ENCODE data around the gene STOML1. TPM values are rescaled to one million over a fixed set of nuclear protein-coding genes. Genes with fewer than 3 reads are reported as not detected.

Gene STOML1
- total and polyA plus RNA-seq, 9 of the 15 experiments (the other 6 are each of a cell fraction or from before 2014, with no cell fraction given): 0.25 to 9.7 (median 4.6) TPM

- Histone ChIP-seq H3K9me3 (replicated peaks; ENCODE audit: control insufficient read depth, insufficient read depth, low read depth, low read length) (no peaks in the 10 kb centered on the region), H3K4me2 (ENCODE audit: insufficient read depth, low read length) (no peak overlapping the region), H3K9ac (ENCODE audit: insufficient read depth in 1 of 2, low read depth in 2 of 2, low read length in 2 of 2) (no peak overlapping the region), H3K27me3 (ENCODE audit: control insufficient read depth in 2 of 2, insufficient read depth in 2 of 2, low read length in 2 of 2) (peaks cover 3 to 15% of the 10 kb centered on the region in 2 experiments; a peak in 4 of 5 replicates), H3K9me1 (ENCODE audit: control insufficient read depth, insufficient read depth, low read length) (no peaks in the 10 kb centered on the region), H2AFZ (ENCODE audit: low read depth, low read length) (no peak overlapping the region), H3K27ac (ENCODE audit: extremely low read depth, low read depth, low read length) (no peak overlapping the region), H3K4me3 (no peak overlapping the region), H4K20me1 (replicated peaks; ENCODE audit: control insufficient read depth, insufficient read depth, low read length) (no peaks in the 10 kb centered on the region; the same call in 1 of the 2 replicates), H3K36me3 (ENCODE audit: control insufficient read depth, insufficient read depth, low read length) (no peaks in the 10 kb centered on the region), H3K79me2 (ENCODE audit: control insufficient read depth, insufficient read depth, low read length) (no peaks in the 10 kb centered on the region), H3K4me1 (replicated peaks in 1 of 2; ENCODE audit: control insufficient read depth in 2 of 2, insufficient read depth in 2 of 2, low read length in 2 of 2) (peaks cover 0 to 13% of the 10 kb centered on the region in 2 experiments; a peak in 2 of 5 replicates)
- ATAC-seq (no peak), DNase-seq (ENCODE audit: extremely low read depth in 1 of 4, low spot score in 3 of 4) (no peak), FAIRE-seq (no peak)
- ChIA-PET CTCF (ENCODE audit: low intra/inter-chr PET ratio) (interaction anchor here (0.6 to 1.0 kb wide), 2 partner anchors 143 to 353 kb away, joined by 3 read pairs; no protein-coding TSS in a partner anchor), POLR2A (no interaction called here)
- no TSS peak for BruUV-seq (replicated peaks)
- WGBS (ENCODE audit: insufficient coverage, low coverage, missing lambda C conversion rate): 9% methylated on average over 3 of the region's 3 CpGs
- in situ Hi-C loops (cut with MboI): loop anchor here (25.0 kb wide), 1 partner anchor 1319 kb away; the partner anchor contains the start of gene GOLGA6D
- TF ChIP-seq, protein P1, sequence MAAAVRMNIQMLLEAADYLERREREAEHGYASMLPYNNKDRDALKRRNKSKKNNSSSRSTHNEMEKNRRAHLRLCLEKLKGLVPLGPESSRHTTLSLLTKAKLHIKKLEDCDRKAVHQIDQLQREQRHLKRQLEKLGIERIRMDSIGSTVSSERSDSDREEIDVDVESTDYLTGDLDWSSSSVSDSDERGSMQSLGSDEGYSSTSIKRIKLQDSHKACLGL (CRISPR knock-in tag; IDR thresholded peaks at IDR 0.05; ENCODE audit: borderline replicate concordance, poor library complexity, severe bottlenecking): no peak
- TF ChIP-seq ZNF431 (CRISPR knock-in tag; IDR thresholded peaks at IDR 0.05) (no peak), HMGXB4 (CRISPR knock-in tag; IDR thresholded peaks at IDR 0.05) (no peak), ZBTB49 (CRISPR knock-in tag; IDR thresholded peaks at IDR 0.05; ENCODE audit: borderline replicate concordance) (no peak)
- intact Hi-C loops (cut with micrococcal nuclease): no loop called here
Measured at GRCh38 chr15:73968461-73968860, 23.6 kb downstream of the STOML1 start.
